SU-DHL-6 (cell line): ENCODE measurements around the gene UQCR11.

ENCODE experiments used
- EZH2phosphoT487 ChIP-seq: fragments of 200-600 bp; sonication (generic), shearing (Covaris generic); conservative IDR thresholded peaks from 2 replicates; pipeline ENCODE4 v1.6.1; 2018; ENCODE audit warnings: mild to moderate bottlenecking, antibody characterized with exemption, low read length, moderate library complexity, mixed read lengths
- TF ChIP-seq, protein P1 (sequence below): fragments of 200-600 bp; sonication (generic); IDR thresholded peaks from one replicate; pipeline ENCODE4 v1.5.1; 2017; ENCODE audit warnings: antibody characterized with exemption, mild to moderate bottlenecking, low read length, moderate library complexity; ENCODE audit not compliant: insufficient read depth, poor library complexity, severe bottlenecking

DNA sequence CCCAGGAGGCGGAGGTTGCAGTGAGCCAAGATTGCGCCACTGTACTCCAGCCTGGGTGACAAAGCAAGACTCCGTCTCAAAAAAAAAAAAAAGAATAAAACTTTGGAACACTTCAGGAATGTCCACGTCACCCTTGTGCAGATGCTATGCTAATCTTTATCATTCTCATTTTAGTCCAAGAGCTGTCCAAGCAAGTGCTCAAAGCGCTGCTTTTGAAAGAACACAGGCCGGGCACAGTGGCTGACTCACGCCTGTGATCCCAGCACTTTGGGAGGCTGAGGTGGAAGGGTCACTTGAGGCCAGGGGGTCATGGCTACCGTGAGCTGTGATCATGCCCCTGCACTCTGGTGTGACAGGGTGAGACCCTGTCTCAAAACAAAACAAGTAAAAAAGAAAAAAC is 11.1 kb upstream of the UQCR11 start:
- TF ChIP-seq, protein P1, sequence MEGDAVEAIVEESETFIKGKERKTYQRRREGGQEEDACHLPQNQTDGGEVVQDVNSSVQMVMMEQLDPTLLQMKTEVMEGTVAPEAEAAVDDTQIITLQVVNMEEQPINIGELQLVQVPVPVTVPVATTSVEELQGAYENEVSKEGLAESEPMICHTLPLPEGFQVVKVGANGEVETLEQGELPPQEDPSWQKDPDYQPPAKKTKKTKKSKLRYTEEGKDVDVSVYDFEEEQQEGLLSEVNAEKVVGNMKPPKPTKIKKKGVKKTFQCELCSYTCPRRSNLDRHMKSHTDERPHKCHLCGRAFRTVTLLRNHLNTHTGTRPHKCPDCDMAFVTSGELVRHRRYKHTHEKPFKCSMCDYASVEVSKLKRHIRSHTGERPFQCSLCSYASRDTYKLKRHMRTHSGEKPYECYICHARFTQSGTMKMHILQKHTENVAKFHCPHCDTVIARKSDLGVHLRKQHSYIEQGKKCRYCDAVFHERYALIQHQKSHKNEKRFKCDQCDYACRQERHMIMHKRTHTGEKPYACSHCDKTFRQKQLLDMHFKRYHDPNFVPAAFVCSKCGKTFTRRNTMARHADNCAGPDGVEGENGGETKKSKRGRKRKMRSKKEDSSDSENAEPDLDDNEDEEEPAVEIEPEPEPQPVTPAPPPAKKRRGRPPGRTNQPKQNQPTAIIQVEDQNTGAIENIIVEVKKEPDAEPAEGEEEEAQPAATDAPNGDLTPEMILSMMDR, result no peak
- TF ChIP-seq EZH2phosphoT487, result no peak
